Ishikawa (cell line): ENCODE data around the gene DMRTC2.

ENCODE experiments used
- CEBPB ChIP-seq: IDR thresholded peaks from 2 replicates; pipeline ENCODE4 v1.6.1; 2012
- CREB1 ChIP-seq: IDR thresholded peaks from 2 replicates; pipeline ENCODE4 v1.6.1; 2012; ENCODE audit warnings: low read depth
- EGR1 ChIP-seq: IDR thresholded peaks from 2 replicates; pipeline ENCODE4 v1.6.1; 2012
- EP300 ChIP-seq: IDR thresholded peaks from 2 replicates; pipeline ENCODE4 v1.6.1; 2012; ENCODE audit warnings: borderline replicate concordance
- FOXM1 ChIP-seq: IDR thresholded peaks from 2 replicates; pipeline ENCODE4 v1.6.1; 2012; ENCODE audit warnings: low read depth, borderline replicate concordance
- MAX ChIP-seq: IDR thresholded peaks from 2 replicates; pipeline ENCODE4 v1.6.1; 2012
- NFIC ChIP-seq: IDR thresholded peaks from 2 replicates; pipeline ENCODE4 v1.6.1; 2012
- RAD21 ChIP-seq: IDR thresholded peaks from 2 replicates; pipeline ENCODE4 v1.6.1; 2012; ENCODE audit warnings: low read depth
- REST ChIP-seq: IDR thresholded peaks from 2 replicates; pipeline ENCODE4 v1.6.1; 2012; ENCODE audit warnings: low read depth, mild to moderate bottlenecking
- TAF1 ChIP-seq: IDR thresholded peaks from 2 replicates; pipeline ENCODE4 v1.6.1; 2012; ENCODE audit warnings: low read depth, mild to moderate bottlenecking
- TCF12 ChIP-seq: IDR thresholded peaks from 2 replicates; pipeline ENCODE4 v1.6.1; 2012; ENCODE audit warnings: low read depth
- TEAD4 ChIP-seq: IDR thresholded peaks from 2 replicates; pipeline ENCODE4 v1.6.1; 2012
- USF1 ChIP-seq: IDR thresholded peaks from 2 replicates; pipeline ENCODE4 v1.6.1; 2012
- YY1 ChIP-seq: IDR thresholded peaks from 2 replicates; pipeline ENCODE4 v1.6.1; 2012; ENCODE audit warnings: low read depth
- ZBTB7A ChIP-seq: IDR thresholded peaks from 2 replicates; pipeline ENCODE4 v1.6.1; 2012; ENCODE audit warnings: low read depth

The DMRTC2 gene

GRCh38 chr19:41893899-41894298 is 49.1 kb downstream of the DMRTC2 start:
- no peak for TF ChIP-seq FOXM1
- TF ChIP-seq RAD21, result no peak
- TF ChIP-seq TCF12, result no peak
- TF ChIP-seq YY1, result no peak

GRCh38 chr19:41894350-41894749 is 49.5 kb downstream of the DMRTC2 start:
- TF ChIP-seq USF1, result no peak
- TF ChIP-seq EGR1, result no peak
- no peak for TF ChIP-seq TEAD4
- no peak for TF ChIP-seq EP300
- no peak for TF ChIP-seq REST
- no peak for TF ChIP-seq YY1
- no peak for TF ChIP-seq MAX
- no peak for TF ChIP-seq TAF1
- no peak for TF ChIP-seq TCF12
- TF ChIP-seq NFIC, result no peak
- no peak for TF ChIP-seq ZBTB7A
- no peak for TF ChIP-seq FOXM1
- no peak for TF ChIP-seq CREB1
- no peak for TF ChIP-seq CEBPB

GRCh38 chr19:41895745-41896580 is 51.1 kb downstream of the DMRTC2 start:
- no peak for TF ChIP-seq TAF1
- TF ChIP-seq YY1, result no peak
- TF ChIP-seq TCF12, result no peak
- TF ChIP-seq RAD21, result no peak
- no peak for TF ChIP-seq ZBTB7A
- no peak for TF ChIP-seq FOXM1
- TF ChIP-seq NFIC, result no peak
- TF ChIP-seq REST, result no peak

GRCh38 chr19:41896581-41896942 is 51.7 kb downstream of the DMRTC2 start:
- no peak for TF ChIP-seq MAX
- TF ChIP-seq EP300, result no peak
- no peak for TF ChIP-seq YY1
- no peak for TF ChIP-seq USF1
- TF ChIP-seq CREB1, result no peak
- no peak for TF ChIP-seq TCF12
- TF ChIP-seq ZBTB7A, result no peak
- TF ChIP-seq TEAD4, result no peak
- TF ChIP-seq FOXM1, result no peak
- TF ChIP-seq RAD21, result no peak

GRCh38 chr19:41897181-41897580 is 52.3 kb downstream of the DMRTC2 start:
- TF ChIP-seq USF1 (no peak), CREB1 (no peak), MAX (no peak), EGR1 (no peak), FOXM1 (no peak), ZBTB7A (no peak), NFIC (no peak), RAD21 (no peak), EP300 (no peak), CEBPB (no peak), TAF1 (no peak)
